ENCODE measurements around the gene KIF27.
"Not testable (repeated sequence)": the region's sequence is repeated elsewhere in the genome, so short reads cannot be mapped to it uniquely, and the experiment has no call there.

Gene KIF27

DNA sequence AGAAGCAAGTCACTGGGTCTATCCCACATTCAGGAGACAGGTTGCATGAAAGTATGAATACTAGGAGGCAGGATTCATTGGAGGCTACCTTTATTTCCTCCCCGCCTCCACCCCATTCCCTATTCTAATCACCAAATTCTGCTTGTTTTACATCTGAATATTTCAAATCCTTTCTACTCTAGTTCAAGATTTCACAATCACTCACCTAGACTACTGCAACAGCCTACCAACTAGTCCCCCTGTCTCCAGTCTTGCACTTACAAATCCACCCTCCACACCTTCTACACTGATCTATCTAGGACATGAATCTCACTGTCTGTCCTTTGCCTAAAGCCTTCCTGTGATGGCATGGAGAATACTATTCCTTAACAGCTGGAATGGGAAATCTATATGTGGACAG, 6.4 kb upstream of the KIF27 start:
- DNase-seq: no peak

DNA sequence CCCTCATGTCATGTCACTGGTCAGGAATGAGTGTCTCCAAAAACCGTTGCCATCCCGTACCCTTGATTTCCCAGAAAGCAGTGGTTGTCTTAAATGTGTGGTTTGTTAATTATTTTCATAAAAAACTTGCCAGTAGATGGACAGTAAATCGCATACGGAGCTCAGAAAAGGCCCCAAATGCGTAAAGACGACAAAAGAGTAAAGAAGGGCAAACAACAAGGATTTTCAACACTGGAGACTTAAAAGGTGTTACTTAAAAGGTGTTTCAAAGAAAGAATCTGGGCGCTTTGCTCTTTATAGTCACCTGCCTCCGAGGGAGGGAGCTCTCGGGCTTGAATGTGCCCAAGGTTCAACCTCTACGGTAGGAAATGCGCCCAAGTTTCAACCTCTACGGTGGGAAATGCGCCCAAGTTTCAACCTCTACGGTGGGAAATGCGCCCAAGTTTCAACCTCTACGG, 734 bp downstream of the KIF27 start:
- peak; percentile 16 for DNase-seq

DNA sequence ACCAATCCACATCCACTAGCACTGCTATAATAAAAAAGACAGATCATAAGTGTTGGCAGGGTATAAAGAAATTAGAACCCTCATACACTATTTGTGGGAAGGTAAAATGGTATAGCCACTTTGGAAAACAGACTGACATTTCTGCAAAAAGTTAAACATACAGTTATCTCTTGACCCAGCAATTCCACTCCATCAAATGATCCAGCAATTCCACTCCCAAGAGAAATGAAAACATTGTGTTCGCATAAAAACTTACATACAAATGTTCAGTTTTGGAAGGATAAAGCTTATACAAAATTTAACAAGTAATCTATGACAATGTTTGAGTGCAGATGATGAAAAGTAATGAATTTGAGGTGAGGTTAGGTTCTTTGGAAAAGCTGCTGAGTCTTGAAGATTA, 2.1 kb downstream of the KIF27 start:
- DNase-seq: no peak

DNA sequence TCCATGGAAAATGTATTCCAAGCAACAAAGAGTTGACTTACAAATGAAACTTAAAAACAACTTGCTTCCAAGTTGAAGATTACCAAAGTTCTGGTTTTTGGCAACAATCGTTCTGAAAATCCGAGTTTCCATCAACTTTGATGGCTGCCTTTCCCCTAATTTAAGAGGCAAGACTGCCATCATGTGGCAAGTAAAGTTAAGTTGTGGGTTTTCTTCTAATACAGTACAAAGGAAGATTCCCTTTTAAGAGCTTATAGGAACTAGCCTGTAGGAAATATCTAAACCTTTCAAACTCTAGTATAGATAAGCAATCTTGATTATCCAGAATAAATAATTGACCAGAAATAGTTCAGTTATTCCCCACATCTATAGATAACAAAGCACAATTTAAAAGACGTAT, 9.0 kb downstream of the KIF27 start:
- DNase-seq: peak; percentile 25

DNA sequence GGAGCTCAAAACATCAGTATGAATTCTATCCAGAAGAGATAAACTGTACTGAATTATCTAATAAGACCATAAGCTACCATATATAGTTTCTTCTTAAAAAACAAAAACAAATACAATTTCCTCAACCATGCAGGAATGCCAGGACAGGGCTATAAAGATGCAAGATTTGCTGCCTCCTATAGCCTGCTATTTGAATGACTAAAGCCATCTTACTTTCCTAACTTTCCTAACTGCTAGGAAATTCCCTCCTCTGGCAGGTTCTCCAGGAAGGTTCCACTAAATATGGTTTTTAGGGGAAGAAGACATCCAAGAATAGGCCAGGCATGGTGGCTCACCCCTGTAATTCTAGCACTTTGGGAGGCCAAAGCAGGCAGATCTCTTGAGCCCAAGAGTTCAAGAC, 15.1 kb downstream of the KIF27 start:
- no peak for DNase-seq

- DNase-seq: not testable (repeated sequence)
These were observed 20.6 kb downstream of the KIF27 start for GRCh38 chr9:83900615-83901014.

DNA sequence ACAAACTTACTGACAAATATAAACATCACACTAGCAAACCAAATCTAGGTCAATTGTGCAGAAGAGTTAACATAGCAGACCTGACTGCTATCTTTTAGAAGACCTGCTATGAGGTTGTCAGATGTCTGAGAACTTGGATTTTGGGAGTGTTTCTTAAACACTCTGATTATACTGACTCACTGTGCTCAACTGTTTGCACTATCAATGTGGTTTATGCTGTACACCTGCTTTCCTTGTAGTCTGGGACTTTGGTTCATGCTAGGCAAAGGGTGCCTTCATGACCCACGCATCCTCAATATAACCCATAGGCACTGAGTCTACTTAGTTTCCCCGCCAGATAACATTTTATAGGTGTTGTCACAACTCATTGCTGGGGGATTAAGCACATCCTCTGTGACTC, 26.9 kb downstream of the KIF27 start:
- DNase-seq: not testable (repeated sequence)

GRCh38 chr9:83886498-83886897, 34.7 kb downstream of the KIF27 start:
- not testable (repeated sequence) for DNase-seq

DNA sequence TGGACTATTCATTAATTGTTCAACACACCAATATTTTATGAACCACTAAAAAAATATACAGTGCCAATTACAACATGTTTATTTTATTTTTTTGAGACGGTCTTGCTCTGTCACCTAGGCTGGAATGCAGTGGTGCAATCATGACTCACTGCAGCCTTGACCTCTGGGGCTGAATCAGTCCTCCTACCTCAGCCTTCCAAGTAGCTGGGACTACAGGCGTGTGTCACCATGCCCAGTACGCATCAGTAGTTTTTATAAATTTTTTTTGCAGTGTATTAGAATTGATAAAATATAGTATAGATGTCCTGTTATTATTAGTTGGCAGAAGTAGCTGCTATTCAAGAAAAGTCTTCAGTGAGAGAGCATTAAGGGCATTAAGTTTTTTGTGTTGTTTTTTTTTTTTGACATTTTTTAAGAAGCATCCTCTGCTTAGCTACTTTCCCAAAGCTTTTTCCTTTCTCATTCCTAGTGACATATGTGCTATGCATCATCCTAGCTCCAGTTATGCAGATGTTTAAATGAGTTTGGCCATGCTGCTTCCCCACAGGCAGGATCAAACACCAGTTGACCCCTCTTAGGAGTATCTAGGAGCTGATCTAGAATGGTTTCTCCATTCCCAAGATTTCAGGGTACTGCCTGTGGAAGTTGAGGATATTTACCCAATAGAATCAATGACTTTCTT, 35.5 kb downstream of the KIF27 start:
- DNase-seq: not testable (repeated sequence)

GRCh38 chr9:83881687-83882408, 39.4 kb downstream of the KIF27 start:
- not testable (repeated sequence) for DNase-seq

GRCh38 chr9:83875559-83875958, 45.7 kb downstream of the KIF27 start:
- not testable (repeated sequence) for DNase-seq

GRCh38 chr9:83849895-83850294, 71.3 kb downstream of the KIF27 start:
- not testable (repeated sequence) for DNase-seq

GRCh38 chr9:83837070-83837643, 84.1 kb downstream of the KIF27 start:
- not testable (repeated sequence) for DNase-seq

GRCh38 chr9:83830426-83831071, 90.7 kb downstream of the KIF27 start:
- not testable (repeated sequence) for DNase-seq

- DNase-seq: not testable (repeated sequence)
These were observed 96.1 kb downstream of the KIF27 start for GRCh38 chr9:83824986-83825623.

GRCh38 chr9:83817356-83818278, 103.6 kb downstream of the KIF27 start, which contains the start of gene GKAP1:
GKAP1 (minus strand) TSS chr9:83817769; CDS start chr9:83806517, 11,252 bp downstream.
- peak; percentile 54 for DNase-seq

DNA sequence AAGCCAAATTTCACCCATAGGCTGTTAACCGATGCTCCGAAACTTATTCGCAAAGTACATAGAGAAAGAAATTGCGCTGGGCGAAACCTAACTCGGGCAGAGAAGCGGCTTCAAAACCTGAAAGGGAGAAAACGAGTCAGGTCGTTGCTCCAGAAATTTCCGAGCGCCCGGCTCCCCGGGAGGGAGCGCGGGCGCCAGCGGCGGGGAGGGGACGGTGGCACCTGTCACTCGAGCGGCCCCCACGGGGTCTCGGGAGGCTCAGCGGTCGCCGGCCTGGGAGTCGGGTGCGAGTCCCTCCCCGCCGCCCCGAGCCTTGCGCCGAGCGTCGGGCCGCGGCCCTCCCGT, 104.2 kb downstream of the KIF27 start:
- DNase-seq: not testable (repeated sequence)

GRCh38 chr9:83815120-83815519, 106.1 kb downstream of the KIF27 start:
- DNase-seq: not testable (repeated sequence)

- not testable (repeated sequence) for DNase-seq
These were observed 112.0 kb downstream of the KIF27 start for GRCh38 chr9:83809213-83809612.

GRCh38 chr9:83804454-83804853, 116.8 kb downstream of the KIF27 start:
- not testable (repeated sequence) for DNase-seq

GRCh38 chr9:83803941-83804340, 117.3 kb downstream of the KIF27 start:
- DNase-seq: not testable (repeated sequence)
